HepG2 (cell line): Measurements from ENCODE around the gene MAEA. TPM values are rescaled to one million over a fixed set of nuclear protein-coding genes. Genes with fewer than 3 reads are reported as not detected.

ENCODE experiments used
- EED ChIP-seq: sonication (generic); formaldehyde crosslinking; IDR thresholded peaks from 2 replicates; pipeline ENCODE4 v1.5.0; 2020; ENCODE audit warnings: mild to moderate bottlenecking, missing genetic modification reagents
- GATAD1 ChIP-seq: IDR thresholded peaks from 2 replicates; pipeline ENCODE4 v1.6.1; 2016; ENCODE audit warnings: missing genetic modification reagents, missing compliant biosample characterization
- PRDM15 ChIP-seq: sonication (generic); formaldehyde crosslinking; IDR thresholded peaks from 2 replicates; pipeline ENCODE4 v1.4.0; 2020; ENCODE audit warnings: missing genetic modification reagents
- SOX13 ChIP-seq, 3 experiments: fragments of 450-650 bp in 1 of 3; sonication (generic) in 1 of 3; formaldehyde crosslinking in 1 of 3; IDR thresholded peaks in 2 of 3; conservative IDR thresholded peaks in 1 of 3; 2 replicates each; pipeline versions ENCODE4 v1.5.0 to v1.6.1; 2016 to 2020; ENCODE audit warnings: antibody characterized with exemption in 1 of 3, mild to moderate bottlenecking in 1 of 3, missing compliant biosample characterization in 1 of 3, missing genetic modification reagents in 1 of 3, moderate library complexity in 1 of 3
- THAP9 ChIP-seq: sonication (generic); formaldehyde crosslinking; IDR thresholded peaks from 2 replicates; pipeline ENCODE4; 2020; ENCODE audit warnings: missing genetic modification reagents, mild to moderate bottlenecking, borderline replicate concordance
- ZBTB10 ChIP-seq: sonication (generic); formaldehyde crosslinking; IDR thresholded peaks from 2 replicates; pipeline ENCODE4 v1.4.0; 2020; ENCODE audit warnings: missing genetic modification reagents, borderline replicate concordance
- ZNF142 ChIP-seq: sonication (generic); formaldehyde crosslinking; IDR thresholded peaks from 2 replicates; pipeline ENCODE4 v1.4.0; 2020; ENCODE audit warnings: missing genetic modification reagents
- ZNF18 ChIP-seq: sonication (generic); formaldehyde crosslinking; IDR thresholded peaks from 2 replicates; pipeline ENCODE4 v1.8.0; 2022; ENCODE audit warnings: mild to moderate bottlenecking, missing genetic modification reagents; ENCODE audit not compliant: insufficient replicate concordance
- polyA plus RNA-seq, 8 experiments: library from polyadenylated mRNA; depleted of rRNA in 3 of 8; stranded (reverse) in 7 of 8; unstranded in 1 of 8; fragments of >200 nt; fragmentation: Illumina TruSeq in 4 of 8; extraction: Trizol in 4 of 8; gene quantifications; 2 replicates each; pipeline versions ENCODE4 v1.2.1 to v1.2.3, GENCODE V29; 2011 to 2016; ENCODE audit warnings: low read depth in 4 of 8, missing spikeins in 1 of 8, mixed read lengths in 1 of 8; ENCODE audit not compliant: insufficient read depth in 1 of 8
- total RNA-seq, 5 experiments: library from RNA; depleted of rRNA; stranded (reverse); fragments of >200 nt; fragmentation: Illumina TruSeq; extraction: Trizol; gene quantifications; 2 replicates each; pipeline ENCODE4 v1.2.3, GENCODE V29; 2016; ENCODE audit warnings: low read depth in 1 of 5

The MAEA gene
- total and polyA plus RNA-seq, 2 of the 13 experiments (the other 11 are each of a cell fraction or from before 2014, with no cell fraction given): 52.0 to 57.1 TPM

GRCh38 chr4:1249731-1250526 lies 39.8 kb upstream of the MAEA start (continued):
- TF ChIP-seq ZNF142 (no peak), ZBTB10 (CRISPR knock-in tag) (no peak; the same call in 1 of the 2 replicates), THAP9 (CRISPR knock-in tag) (0 out of 2 replicates have a peak, but pooled peaks have one; percentile 14), EED (CRISPR knock-in tag) (peak; percentile 71; the same call in 1 of the 2 replicates), GATAD1 (CRISPR knock-in tag) (no peak; the same call in 1 of the 2 replicates), PRDM15 (CRISPR knock-in tag) (no peak), ZNF18 (CRISPR knock-in tag) (no peak), SOX13 (IDR thresholded peaks at IDR 0.05) (no peak), SOX13 (CRISPR knock-in tag; conservative IDR thresholded peaks at IDR 0.05 in 1 of 2, IDR thresholded peaks at IDR 0.05 in 1 of 2) (no peak)
